IPS DF 6.9 (cell line): Measurements from ENCODE around the gene ERICH6B.

Experiments used
- DNase-seq: peaks from one replicate; pipeline ENCODE4 v3.0.0-alpha.2; 2013; ENCODE audit warnings: low read depth, low spot score
- H3K27ac ChIP-seq: one replicate; pipeline ENCODE4 v1.5.1; 2013; ENCODE audit warnings: low read length, control low read depth
- H3K27me3 ChIP-seq: 2 replicates; pipeline ENCODE4 v1.6.1; 2013; ENCODE audit warnings: mild to moderate bottlenecking, low read length; ENCODE audit not compliant: control insufficient read depth, insufficient read depth
- H3K36me3 ChIP-seq: 2 replicates; pipeline ENCODE4 v1.6.1; 2013; ENCODE audit warnings: low read length; ENCODE audit not compliant: control insufficient read depth, insufficient read depth
- H3K4me1 ChIP-seq: 2 replicates; pipeline ENCODE4 v1.6.1; 2013; ENCODE audit warnings: low read length; ENCODE audit not compliant: control insufficient read depth, insufficient read depth
- H3K4me3 ChIP-seq: 2 replicates; pipeline ENCODE4 v1.5.1; 2013; ENCODE audit warnings: mild to moderate bottlenecking, low read length
- H3K9me3 ChIP-seq: 2 replicates; pipeline ENCODE4 v1.6.1; 2013; ENCODE audit warnings: low read length, inconsistent platforms; ENCODE audit not compliant: control insufficient read depth, insufficient read depth
- WGBS: extraction: QIAGEN DNeasy Blood & Tissue Kit; methylation state at CpG from one replicate; pipeline ENCODE4 v1.1.7; 2013; ENCODE audit warnings: mixed read lengths, missing lambda C conversion rate; ENCODE audit not compliant: insufficient read length, insufficient coverage; 5-methylcytosine and 5-hydroxymethylcytosine counted together

ERICH6B gene

DNA sequence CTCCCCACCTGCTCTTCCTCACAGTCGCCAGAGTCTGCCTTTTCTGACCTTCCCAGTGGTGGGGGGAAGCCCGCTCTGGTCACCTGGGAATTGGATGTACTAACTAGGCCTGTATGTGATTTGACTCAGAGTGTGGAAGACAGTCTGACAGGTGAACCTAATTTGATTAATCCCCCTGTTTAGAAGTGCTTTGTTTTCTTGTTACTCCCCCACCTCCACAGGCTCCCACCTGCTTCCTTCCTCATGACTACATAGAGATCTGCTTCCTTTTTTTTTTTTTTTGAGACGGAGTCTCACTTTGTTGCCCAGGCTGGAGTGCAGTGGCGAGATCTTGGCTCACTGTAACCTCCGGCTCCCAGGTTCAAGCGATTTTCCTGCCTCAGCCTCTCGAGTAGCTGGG is 106.8 kb downstream of the ERICH6B start:
- Histone ChIP-seq H3K9me3 (no peaks in the 10 kb centered on the region), H3K27me3 (no peaks in the 10 kb centered on the region), H3K4me3 (no peak overlapping the region), H3K4me1 (no peaks in the 10 kb centered on the region), H3K36me3 (peaks cover 4% of the 10 kb centered on the region; the same call in 1 of the 2 replicates), H3K27ac (no peak overlapping the region)
- WGBS, result no CpG with 5 or more reads among the region's 7 CpGs
- DNase-seq, result no peak

DNA sequence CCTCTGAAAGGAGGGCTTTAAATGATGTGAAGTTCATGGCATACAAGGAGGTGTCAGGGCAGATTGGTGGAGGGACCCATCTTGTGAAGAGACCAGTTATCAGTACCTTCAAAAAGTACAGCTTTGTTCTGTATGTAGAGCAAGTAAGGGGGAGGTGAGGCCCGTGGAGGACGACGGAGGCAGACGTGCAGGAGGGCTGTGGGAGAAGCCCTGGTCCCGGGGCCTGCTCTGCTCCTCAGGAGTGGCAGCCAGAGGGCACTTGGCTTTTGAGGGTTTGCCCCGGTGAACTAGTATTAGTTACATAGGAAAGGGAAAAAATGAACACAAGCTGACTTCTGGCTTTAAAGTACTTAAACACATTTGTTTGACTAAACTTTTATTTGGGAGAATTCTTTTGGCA is 108.7 kb downstream of the ERICH6B start:
- Histone ChIP-seq H3K9me3 (no peaks in the 10 kb centered on the region), H3K27me3 (no peaks in the 10 kb centered on the region), H3K4me1 (no peaks in the 10 kb centered on the region), H3K36me3 (peaks cover 7% of the 10 kb centered on the region; the same call in 1 of the 2 replicates), H3K27ac (no peak overlapping the region), H3K4me3 (no peak overlapping the region)
- no peak for DNase-seq
- WGBS, result no CpG with 5 or more reads among the region's 6 CpGs

DNA sequence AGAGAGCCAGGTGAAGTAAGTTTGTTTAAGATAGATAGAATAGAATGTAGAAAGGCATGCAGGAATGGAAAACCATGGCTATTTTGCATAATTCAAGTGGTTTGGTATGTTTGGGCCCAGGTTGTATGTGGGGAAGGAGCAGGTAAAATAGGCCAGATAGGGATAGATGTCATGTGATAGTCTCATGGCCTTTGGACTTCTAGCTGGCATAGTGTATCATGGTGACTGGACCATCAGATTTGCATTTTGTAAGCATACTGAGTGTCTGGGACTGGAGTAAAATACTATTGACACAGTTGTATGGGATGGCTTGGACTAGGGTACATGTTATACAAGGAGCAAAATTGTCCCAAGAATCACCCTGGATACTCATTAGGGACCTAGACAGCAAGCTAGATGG is 111.9 kb downstream of the ERICH6B start:
- Histone ChIP-seq H3K27me3 (no peaks in the 10 kb centered on the region), H3K9me3 (no peaks in the 10 kb centered on the region), H3K36me3 (peaks cover 7% of the 10 kb centered on the region; the same call in 1 of the 2 replicates), H3K27ac (no peak overlapping the region), H3K4me1 (no peaks in the 10 kb centered on the region), H3K4me3 (no peak overlapping the region)
- no peak for DNase-seq

DNA sequence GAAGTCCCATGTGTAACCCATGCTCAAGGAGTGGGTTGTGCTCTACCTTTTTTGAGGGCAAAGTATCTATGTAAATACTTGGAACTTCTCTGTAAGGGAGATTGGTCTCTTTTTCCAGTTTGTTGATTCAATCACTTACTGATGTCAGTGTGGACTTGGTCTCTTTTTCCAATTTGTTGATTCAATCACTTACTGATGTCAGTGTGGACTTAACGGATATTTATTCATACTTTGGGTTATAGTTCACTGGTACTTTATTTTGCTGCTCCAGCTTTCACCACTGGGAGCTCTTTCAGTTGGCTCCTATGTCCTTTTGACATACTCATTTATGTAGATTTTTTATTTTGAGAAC is 114.4 kb downstream of the ERICH6B start:
- H3K9me3 ChIP-seq, result no peaks in the 10 kb centered on the region
- H3K27ac ChIP-seq, result no peak overlapping the region
- no peaks in the 10 kb centered on the region for H3K4me1 ChIP-seq
- WGBS, result no CpG with 5 or more reads among the region's 1 CpG
- DNase-seq, result no peak
- H3K36me3 ChIP-seq, result peaks cover 7% of the 10 kb centered on the region; the same call in 1 of the 2 replicates
- no peak overlapping the region for H3K4me3 ChIP-seq
- H3K27me3 ChIP-seq, result no peaks in the 10 kb centered on the region

DNA sequence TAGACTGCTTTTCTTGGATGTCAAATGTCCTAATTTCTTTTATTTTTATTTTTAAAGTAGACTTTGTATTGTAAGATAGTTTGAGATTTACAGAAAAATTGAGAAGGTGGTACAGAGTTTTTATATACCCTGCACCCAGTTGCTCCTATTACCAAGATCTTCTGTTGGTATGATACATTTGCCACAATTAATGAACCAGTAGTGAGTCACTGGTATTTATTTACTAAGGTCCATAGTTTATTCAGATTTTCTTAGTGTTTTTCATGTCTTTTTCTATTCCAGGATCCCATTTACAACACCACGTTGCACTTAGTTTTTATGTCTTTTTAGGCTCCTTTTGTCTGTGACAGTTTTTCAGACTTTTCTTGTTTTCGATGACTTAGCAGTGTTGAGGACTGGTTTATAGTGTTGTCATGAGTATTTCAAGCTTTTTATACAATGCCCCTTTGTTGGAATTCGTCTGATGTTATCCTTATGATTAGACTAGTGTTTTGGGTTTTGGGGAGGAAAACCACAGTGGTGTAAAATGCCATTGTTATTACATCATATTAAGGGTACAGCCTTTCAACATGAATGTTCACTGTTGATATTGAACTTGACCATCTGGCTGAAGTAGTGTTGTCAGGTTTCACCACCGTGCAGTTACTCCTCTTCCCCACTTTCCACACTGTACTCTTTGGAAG is 114.9 kb downstream of the ERICH6B start:
- H3K27ac ChIP-seq, result no peak overlapping the region
- no peaks in the 10 kb centered on the region for H3K9me3 ChIP-seq
- no peak for DNase-seq
- H3K4me1 ChIP-seq, result no peaks in the 10 kb centered on the region
- no peaks in the 10 kb centered on the region for H3K27me3 ChIP-seq
- WGBS, result no CpG with 5 or more reads among the region's 4 CpGs
- H3K36me3 ChIP-seq, result peaks cover 7% of the 10 kb centered on the region; the same call in 1 of the 2 replicates
- H3K4me3 ChIP-seq, result no peak overlapping the region

DNA sequence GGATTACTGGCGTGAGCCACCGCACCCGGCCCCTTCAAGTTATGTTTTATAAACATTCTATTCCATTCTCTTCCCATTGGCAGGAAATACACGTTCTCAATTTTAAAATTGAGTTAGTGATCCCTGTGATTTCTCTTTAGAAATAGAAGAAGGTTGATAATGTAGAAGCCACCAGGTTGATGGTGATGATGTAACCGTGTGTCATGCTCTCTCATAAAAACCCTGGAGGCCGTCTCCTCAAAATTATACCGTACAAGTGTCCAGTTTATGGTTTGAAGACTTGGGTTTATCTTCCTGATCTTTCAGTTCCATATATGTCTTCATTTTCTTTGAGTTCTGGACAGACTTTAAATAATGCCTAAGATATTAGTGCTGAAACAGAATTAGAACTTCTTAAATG is 118.6 kb downstream of the ERICH6B start:
- no peak for DNase-seq
- H3K4me3 ChIP-seq, result no peak overlapping the region

DNA sequence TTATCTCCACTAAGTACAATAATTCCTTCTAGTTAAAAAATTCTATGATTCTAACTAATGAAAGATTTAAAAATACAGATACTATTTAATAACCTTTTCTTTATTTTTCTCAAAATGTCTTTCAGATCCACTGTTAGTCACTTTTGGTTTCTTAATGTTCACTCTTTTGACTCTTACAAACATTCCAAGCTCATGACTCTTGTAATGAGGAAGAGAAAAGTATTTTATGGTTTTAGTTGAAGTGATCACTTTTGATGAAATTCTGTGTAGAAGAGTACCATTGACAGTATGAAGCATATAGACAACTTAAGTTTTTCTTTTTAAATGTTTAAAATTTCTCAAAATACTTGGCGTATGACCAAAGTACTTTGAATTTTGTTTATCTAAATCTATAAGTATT is 123.0 kb downstream of the ERICH6B start:
- Histone ChIP-seq H3K4me3 (no peak overlapping the region), H3K4me1 (no peaks in the 10 kb centered on the region), H3K36me3 (peaks cover 4% of the 10 kb centered on the region; the same call in 1 of the 2 replicates), H3K27ac (no peak overlapping the region), H3K27me3 (no peaks in the 10 kb centered on the region), H3K9me3 (no peaks in the 10 kb centered on the region)
- no CpG with 5 or more reads among the region's 1 CpG for WGBS
- DNase-seq, result no peak

More for the DNA sequence above, 118.6 kb downstream of the ERICH6B start:
- Histone ChIP-seq H3K27ac (no peak overlapping the region), H3K27me3 (no peaks in the 10 kb centered on the region), H3K36me3 (peaks cover 1% of the 10 kb centered on the region; the same call in 1 of the 2 replicates), H3K4me1 (no peaks in the 10 kb centered on the region), H3K9me3 (no peaks in the 10 kb centered on the region)
- no CpG with 5 or more reads among the region's 7 CpGs for WGBS
